ENCODE measurements around the gene FURIN.
"Not testable (repeated sequence)": the region's sequence is repeated elsewhere in the genome, so short reads cannot be mapped to it uniquely, and the experiment has no call there.

Gene FURIN

DNA sequence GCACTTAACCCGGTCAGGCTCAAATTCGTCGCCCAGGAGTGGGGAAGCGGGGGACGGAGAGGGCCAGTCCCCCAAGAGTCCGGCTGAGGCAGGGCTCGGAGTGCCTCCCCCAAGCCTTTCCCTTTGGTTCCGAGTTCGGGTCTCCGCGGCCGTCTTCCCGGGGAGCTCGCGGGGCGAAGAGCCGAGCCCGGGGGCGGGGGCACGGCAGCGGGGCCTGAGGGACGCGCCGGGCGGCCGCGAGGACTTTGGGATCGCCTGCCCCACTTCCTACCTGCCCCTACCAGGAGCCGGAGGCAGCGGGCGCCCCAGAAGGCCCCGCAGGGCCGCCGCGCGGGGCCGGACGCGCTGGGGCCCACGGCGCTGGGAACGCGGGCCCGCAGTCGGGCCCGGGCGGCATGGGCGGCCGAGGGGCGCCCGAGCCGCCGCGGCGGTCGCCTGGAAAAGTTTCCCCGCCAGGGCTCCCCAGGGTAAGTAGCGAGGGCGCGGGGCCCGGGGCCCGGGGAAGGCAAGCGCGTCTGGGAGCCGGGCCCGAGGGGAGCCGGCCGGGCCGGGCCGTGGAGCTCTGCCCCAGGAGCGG lies 2.8 kb downstream of the FURIN start:
- peak; percentile 39 for DNase-seq

DNA sequence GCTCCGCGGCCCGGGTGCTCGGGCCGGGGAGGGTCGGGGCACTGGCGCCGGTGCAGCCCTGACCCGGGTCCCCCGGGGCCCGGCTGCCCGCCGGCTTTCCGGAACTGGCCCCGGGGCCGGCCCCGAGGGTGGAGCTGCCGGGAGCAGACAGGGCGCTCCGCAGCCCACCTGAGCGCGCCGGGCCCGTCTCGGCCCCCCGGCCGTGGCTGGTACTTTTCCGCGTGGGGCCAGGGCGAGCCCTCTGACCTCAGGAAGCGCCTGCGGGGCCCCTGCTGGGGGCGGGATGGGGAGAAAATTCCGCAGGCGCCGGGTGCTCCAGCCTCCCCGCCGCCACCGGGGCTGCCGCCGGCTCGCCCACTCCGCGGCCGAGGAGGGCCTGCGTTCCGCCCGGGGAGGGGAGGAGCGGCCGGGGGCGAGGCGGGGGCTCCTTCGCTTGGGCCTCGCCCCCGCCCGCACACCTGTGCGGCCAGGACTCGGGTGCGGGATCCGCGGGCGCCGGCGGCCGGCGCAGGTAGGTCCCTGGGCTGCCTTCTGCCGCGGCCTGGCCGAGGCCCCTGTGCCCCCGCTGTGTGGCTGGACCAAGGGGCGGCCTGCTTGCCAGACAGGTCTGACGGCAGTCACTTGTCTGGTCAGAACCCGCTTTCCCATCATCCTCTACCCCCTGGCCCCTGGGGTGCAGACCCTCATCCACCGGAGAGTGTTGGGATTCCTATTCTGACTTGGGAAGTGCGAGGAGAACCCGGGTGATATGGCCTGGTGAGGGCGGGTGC lies 3.5 kb downstream of the FURIN start:
- DNase-seq = peak; percentile 44

- DNase-seq = peak; percentile 58
Measured at GRCh38 chr15:90872486-90873184, 4.2 kb downstream of the FURIN start.

GRCh38 chr15:90873488-90873997 lies 5.2 kb downstream of the FURIN start:
- DNase-seq = no peak

GRCh38 chr15:90873998-90874605 lies 5.7 kb downstream of the FURIN start:
- no peak for DNase-seq

GRCh38 chr15:90874986-90875385 lies 6.6 kb downstream of the FURIN start:
- not testable (repeated sequence) for DNase-seq

DNA sequence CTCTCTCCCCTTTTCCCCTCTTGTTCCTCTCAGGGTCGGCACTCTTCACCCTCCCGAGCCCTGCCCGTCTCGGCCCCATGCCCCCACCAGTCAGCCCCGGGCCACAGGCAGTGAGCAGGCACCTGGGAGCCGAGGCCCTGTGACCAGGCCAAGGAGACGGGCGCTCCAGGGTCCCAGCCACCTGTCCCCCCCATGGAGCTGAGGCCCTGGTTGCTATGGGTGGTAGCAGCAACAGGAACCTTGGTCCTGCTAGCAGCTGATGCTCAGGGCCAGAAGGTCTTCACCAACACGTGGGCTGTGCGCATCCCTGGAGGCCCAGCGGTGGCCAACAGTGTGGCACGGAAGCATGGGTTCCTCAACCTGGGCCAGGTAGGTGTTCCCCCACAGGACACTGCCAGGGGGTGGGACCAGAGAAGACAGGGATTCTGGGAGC lies 7.2 kb downstream of the FURIN start:
- no peak for DNase-seq

GRCh38 chr15:90876046-90876445 lies 7.7 kb downstream of the FURIN start:
- no peak for DNase-seq

- no peak for DNase-seq
Measured at GRCh38 chr15:90876512-90877170, 8.3 kb downstream of the FURIN start.

DNA sequence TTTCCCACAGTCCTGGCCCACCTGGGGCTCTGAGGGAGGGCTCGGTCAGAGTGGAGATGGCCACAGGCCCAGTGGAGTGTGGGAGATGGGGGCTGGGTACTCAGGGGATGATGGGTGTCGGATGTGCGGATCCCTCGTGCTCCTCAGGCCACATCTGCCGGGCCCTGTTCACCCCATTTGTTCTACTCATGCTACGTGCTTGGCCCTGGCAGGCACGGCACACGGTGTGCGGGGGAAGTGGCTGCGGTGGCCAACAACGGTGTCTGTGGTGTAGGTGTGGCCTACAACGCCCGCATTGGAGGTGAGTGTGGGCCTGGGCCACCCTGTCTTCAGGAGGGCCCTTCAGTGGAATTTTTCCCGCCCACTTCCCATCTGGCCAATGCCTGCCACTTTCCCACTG lies 8.9 kb downstream of the FURIN start:
- no peak for DNase-seq

GRCh38 chr15:90877996-90878395 lies 9.6 kb downstream of the FURIN start:
- no peak for DNase-seq

DNA sequence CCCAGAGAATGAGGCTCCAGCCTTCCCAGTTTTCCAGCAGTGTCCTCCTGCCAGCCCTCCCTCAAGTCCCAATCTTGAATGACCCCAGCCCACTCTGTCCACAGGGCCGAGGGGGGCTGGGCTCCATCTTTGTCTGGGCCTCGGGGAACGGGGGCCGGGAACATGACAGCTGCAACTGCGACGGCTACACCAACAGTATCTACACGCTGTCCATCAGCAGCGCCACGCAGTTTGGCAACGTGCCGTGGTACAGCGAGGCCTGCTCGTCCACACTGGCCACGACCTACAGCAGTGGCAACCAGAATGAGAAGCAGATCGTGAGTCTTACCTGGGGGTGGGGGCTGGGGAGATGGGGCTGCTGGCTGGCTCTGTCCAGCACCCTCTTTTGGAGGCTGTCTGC lies 10.3 kb downstream of the FURIN start:
- DNase-seq = no peak

- DNase-seq = no peak
Measured at GRCh38 chr15:90879730-90880366, 11.5 kb downstream of the FURIN start.

DNA sequence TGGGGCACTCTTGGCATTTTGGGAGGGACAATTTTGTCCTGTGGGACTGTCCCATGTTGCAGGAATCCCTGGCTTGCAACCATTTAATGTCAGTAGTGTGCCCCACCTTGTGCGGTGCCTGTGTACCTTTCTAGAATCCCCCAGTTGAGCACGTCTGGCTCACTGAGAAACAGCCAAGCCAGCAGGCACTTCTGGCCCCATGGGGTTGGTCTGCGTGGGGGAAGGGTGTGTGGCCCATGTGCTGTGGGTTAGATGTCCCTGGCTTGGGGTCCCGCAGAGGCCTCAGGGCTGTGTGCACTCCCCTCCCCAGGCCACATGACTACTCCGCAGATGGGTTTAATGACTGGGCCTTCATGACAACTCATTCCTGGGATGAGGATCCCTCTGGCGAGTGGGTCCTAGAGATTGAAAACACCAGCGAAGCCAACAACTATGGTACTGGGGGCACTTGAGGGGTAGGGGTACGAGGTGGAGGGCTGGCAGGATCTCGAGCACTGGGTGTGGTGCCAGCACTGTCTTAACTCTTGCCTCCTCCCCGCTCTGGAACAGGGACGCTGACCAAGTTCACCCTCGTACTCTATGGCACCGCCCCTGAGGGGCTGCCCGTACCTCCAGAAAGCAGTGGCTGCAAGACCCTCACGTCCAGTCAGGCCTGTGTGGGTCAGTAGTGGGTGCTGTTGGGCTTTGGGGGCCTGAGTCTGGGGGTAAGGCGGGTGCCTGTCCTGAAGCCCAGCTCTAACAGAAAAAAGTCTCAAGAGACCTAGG lies 12.2 kb downstream of the FURIN start:
- DNase-seq = no peak

- DNase-seq = no peak
Measured at GRCh38 chr15:90881181-90881977, 13.0 kb downstream of the FURIN start.

DNA sequence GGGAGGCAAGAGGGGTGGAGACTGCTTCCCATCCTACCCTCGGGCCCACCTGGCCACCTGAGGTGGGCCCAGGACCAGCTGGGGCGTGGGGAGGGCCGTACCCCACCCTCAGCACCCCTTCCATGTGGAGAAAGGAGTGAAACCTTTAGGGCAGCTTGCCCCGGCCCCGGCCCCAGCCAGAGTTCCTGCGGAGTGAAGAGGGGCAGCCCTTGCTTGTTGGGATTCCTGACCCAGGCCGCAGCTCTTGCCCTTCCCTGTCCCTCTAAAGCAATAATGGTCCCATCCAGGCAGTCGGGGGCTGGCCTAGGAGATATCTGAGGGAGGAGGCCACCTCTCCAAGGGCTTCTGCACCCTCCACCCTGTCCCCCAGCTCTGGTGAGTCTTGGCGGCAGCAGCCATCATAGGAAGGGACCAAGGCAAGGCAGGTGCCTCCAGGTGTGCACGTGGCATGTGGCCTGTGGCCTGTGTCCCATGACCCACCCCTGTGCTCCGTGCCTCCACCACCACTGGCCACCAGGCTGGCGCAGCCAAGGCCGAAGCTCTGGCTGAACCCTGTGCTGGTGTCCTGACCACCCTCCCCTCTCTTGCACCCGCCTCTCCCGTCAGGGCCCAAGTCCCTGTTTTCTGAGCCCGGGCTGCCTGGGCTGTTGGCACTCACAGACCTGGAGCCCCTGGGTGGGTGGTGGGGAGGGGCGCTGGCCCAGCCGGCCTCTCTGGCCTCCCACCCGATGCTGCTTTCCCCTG lies 13.8 kb downstream of the FURIN start:
- no peak for DNase-seq

- DNase-seq = no peak
Measured at GRCh38 chr15:90882781-90883525, 14.6 kb downstream of the FURIN start.

DNA sequence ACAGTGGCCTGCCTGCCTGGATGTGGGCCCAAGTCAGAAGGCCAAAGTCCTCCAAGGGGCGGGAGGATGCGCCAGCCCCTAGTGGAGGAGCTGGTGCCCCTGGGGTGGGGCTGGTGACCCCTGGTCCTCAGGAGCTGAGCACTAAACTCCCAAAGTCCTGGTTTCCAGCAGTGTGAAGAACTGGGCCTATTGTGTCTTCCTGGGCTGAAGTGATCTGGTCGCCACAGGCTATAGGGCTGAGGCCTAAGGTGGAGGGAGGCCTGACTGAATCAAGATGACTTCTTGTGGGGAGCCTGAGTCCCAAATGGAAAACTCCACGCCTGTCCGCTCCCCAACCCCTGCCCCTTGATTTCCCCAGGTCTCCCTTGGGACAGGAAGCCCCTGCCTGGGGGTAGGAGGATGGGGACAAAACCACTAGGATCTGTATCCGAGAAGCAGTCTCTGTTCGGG lies 15.2 kb downstream of the FURIN start:
- DNase-seq = no peak
